B cell (primary cell): Measurements from ENCODE around the gene SERPINE3. TPM values are rescaled to one million over a fixed set of nuclear protein-coding genes. Genes with fewer than 3 reads are reported as not detected.

ENCODE experiments used
- ATAC-seq: fragments of 200-7000 bp; cut with Tn5 transposase; one replicate; pipeline ENCODE4 v1.10.0; 2021; ENCODE audit warnings: low read depth, mild to moderate bottlenecking, moderate number of reproducible peaks, moderate library complexity
- CTCF ChIA-PET: fragments of 350-600 bp; sonication (Branson Sonifier 250); formaldehyde crosslinking; loops from one replicate; lab custom pipeline; 2021; ENCODE audit warnings: antibody characterized with exemption, inconsistent platforms; lab: Charles Lee
- POLR2A ChIA-PET: fragments of 350-600 bp; sonication (Branson Sonifier 250); formaldehyde crosslinking; loops from one replicate; lab custom pipeline; 2021; ENCODE audit warnings: antibody characterized with exemption; lab: Charles Lee
- DNase-seq: peaks from one replicate; pipeline ENCODE4 v3.0.0; 2013
- H2AFZ ChIP-seq: 2 replicates; pipeline ENCODE4 v1.6.1; 2012; ENCODE audit warnings: mild to moderate bottlenecking, low read depth, low read length; ENCODE audit not compliant: insufficient read depth, poor library complexity, severe bottlenecking
- H3K27ac ChIP-seq, 2 donors: 1 replicate in 1 of 2; 2 replicates in 1 of 2; pipeline ENCODE4 v1.5.1; 2012 to 2013; ENCODE audit warnings: low read length in 2 of 2, mild to moderate bottlenecking in 2 of 2, moderate library complexity in 1 of 2
- H3K27me3 ChIP-seq, 4 experiments: fragments of 200-600 bp in 1 of 4; sonication (generic) in 1 of 4; replicated peaks in 1 of 4; 1 replicate in 2 of 4; 2 replicates in 2 of 4; pipeline versions ENCODE4 v1.6.1 to v1.7.0; 2013 to 2016; ENCODE audit warnings: low read length in 3 of 4, mild to moderate bottlenecking in 2 of 4, mixed read lengths in 1 of 4, moderate library complexity in 1 of 4; ENCODE audit not compliant: insufficient read depth in 4 of 4, control insufficient read depth in 3 of 4; ENCODE audit errors: control extremely low read depth in 1 of 4
- H3K36me3 ChIP-seq, 2 experiments: replicated peaks in 1 of 2; 1 replicate in 1 of 2; 2 replicates in 1 of 2; pipeline versions ENCODE4 v1.6.1 to v1.7.1; 2013; ENCODE audit warnings: low read length in 1 of 2; ENCODE audit not compliant: insufficient read depth in 2 of 2, control insufficient read depth in 1 of 2; ENCODE audit errors: control extremely low read depth in 1 of 2, extremely low read depth in 1 of 2
- H3K4me1 ChIP-seq, 2 donors: fragments of 200-600 bp in 1 of 2; sonication (generic) in 1 of 2; 1 replicate in 1 of 2; 2 replicates in 1 of 2; pipeline versions ENCODE4 v1.5.1 to v1.6.1; 2013 to 2017; ENCODE audit warnings: low read length in 2 of 2; ENCODE audit not compliant: control insufficient read depth in 2 of 2, insufficient read depth in 2 of 2
- H3K4me2 ChIP-seq: replicated peaks from 2 replicates; pipeline ENCODE3; 2012; ENCODE audit warnings: mild to moderate bottlenecking, low read depth, low read length; ENCODE audit not compliant: poor library complexity, severe bottlenecking
- H3K4me3 ChIP-seq, 5 experiments: fragments of 200-600 bp in 1 of 5; sonication (generic) in 1 of 5; 1 replicate in 3 of 5; 2 replicates in 2 of 5; pipeline versions ENCODE4 v1.5.1 to v1.7.0; 2011 to 2016; ENCODE audit warnings: low read length in 4 of 5, mild to moderate bottlenecking in 4 of 5, low read depth in 2 of 5, control low read depth in 1 of 5, moderate library complexity in 1 of 5; ENCODE audit not compliant: insufficient read depth in 1 of 5; ENCODE audit errors: control extremely low read depth in 1 of 5, extremely low read depth in 1 of 5
- H3K79me2 ChIP-seq: fragments of 200-600 bp; sonication (generic); one replicate; pipeline ENCODE4 v1.6.0; 2016; ENCODE audit warnings: low read length; ENCODE audit not compliant: control insufficient read depth, insufficient read depth
- H3K9ac ChIP-seq: fragments of 200-600 bp; sonication (generic); 2 replicates; pipeline ENCODE4 v1.6.1; 2017; ENCODE audit warnings: mild to moderate bottlenecking, low read length, moderate library complexity
- H3K9me3 ChIP-seq, 3 donors: one replicate each; pipeline versions ENCODE4 v1.6.1 to v1.7.1; 2013; ENCODE audit warnings: low read length in 2 of 3; ENCODE audit not compliant: control insufficient read depth in 2 of 3, insufficient read depth in 1 of 3; ENCODE audit errors: control extremely low read depth in 1 of 3
- H4K20me1 ChIP-seq: 2 replicates; pipeline ENCODE4 v1.6.0; 2012; ENCODE audit warnings: mild to moderate bottlenecking, low read length; ENCODE audit not compliant: insufficient read depth, control insufficient read depth, poor library complexity, severe bottlenecking
- H3K27ac Mint-ChIP-seq: one replicate; pipeline ENCODE4 v1.8.0; 2021; ENCODE audit warnings: mixed read lengths
- H3K27me3 Mint-ChIP-seq: one replicate; pipeline ENCODE4 v1.8.0; 2021; ENCODE audit warnings: mixed read lengths
- H3K4me1 Mint-ChIP-seq: one replicate; pipeline ENCODE4 v1.8.0; 2021; ENCODE audit warnings: mixed read lengths
- H3K4me3 Mint-ChIP-seq: one replicate; pipeline ENCODE4 v1.8.0; 2021; ENCODE audit warnings: mixed read lengths
- H3K9me3 Mint-ChIP-seq: one replicate; pipeline ENCODE4 v1.8.0; 2022; ENCODE audit warnings: mixed read lengths; ENCODE audit not compliant: insufficient read depth
- EZH2 ChIP-seq: IDR thresholded peaks from 2 replicates; pipeline ENCODE4 v1.6.1; 2012; ENCODE audit warnings: borderline replicate concordance, low read depth, mild to moderate bottlenecking, moderate library complexity, low read length; ENCODE audit not compliant: insufficient read depth, poor library complexity, severe bottlenecking
- WGBS: methylation state at CpG from one replicate; pipeline ENCODE4 v1.1.5; 2013; ENCODE audit warnings: missing lambda C conversion rate; ENCODE audit not compliant: insufficient coverage; 5-methylcytosine and 5-hydroxymethylcytosine counted together
- intact Hi-C: fragments of 100-400 bp; cut with micrococcal nuclease; formaldehyde crosslinking; loops from one replicate; pipeline ENCODE4 v1.10.0; 2022
- polyA plus RNA-seq: library from polyadenylated mRNA; depleted of rRNA; stranded (reverse); fragments of >200 nt; gene quantifications from 2 replicates; pipeline ENCODE4 v1.2.3, GENCODE V29; 2012
- total RNA-seq, 2 donors: library from RNA; stranded (reverse); fragments of 120-200 nt in 1 of 2; gene quantifications; 1 replicate in 1 of 2; 2 replicates in 1 of 2; pipeline versions ENCODE4 v1.2.3 to v1.2.4, GENCODE V29; 2013 to 2022
- TF ChIP-seq, protein P1 (sequence below): fragments of 200-600 bp; IDR thresholded peaks from one replicate; pipeline ENCODE4 v1.8.0; 2022; ENCODE audit warnings: antibody characterized with exemption, mild to moderate bottlenecking

The SERPINE3 gene
- total and polyA plus RNA-seq, 2 donors (not counting 1 experiment from before 2014, with no cell fraction given): not detected

DNA sequence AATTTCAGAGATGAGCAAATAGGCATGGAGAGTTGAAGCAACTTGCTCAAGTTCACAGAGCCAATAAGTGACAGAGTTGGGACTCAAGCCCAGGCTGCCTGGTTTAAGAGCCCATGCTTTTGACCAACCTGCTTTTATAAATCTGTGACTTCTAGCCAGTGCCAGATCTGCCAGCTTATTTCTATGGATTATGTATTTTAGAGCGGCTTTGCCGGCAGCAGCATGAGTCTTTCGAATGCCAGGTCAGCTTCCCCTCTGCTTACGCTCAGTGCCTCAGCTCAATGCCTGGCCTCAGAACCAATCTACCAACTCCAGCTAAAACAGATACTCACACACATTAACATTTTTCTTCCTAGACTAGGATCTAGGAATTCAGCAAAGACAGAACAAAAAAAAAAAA is 2.3 kb downstream of the SERPINE3 start:
- ChIA-PET CTCF (no interaction called here), POLR2A (no interaction called here)
- no peak overlapping the region for H3K9ac ChIP-seq
- no peak overlapping the region for H2AFZ ChIP-seq
- no CpG with 5 or more reads among the region's 4 CpGs for WGBS
- no peaks in the 10 kb centered on the region for H4K20me1 ChIP-seq
- Mint-ChIP-seq H3K4me3 (no peak overlapping the region), H3K4me1 (no peaks in the 10 kb centered on the region), H3K27me3 (no peaks in the 10 kb centered on the region), H3K27ac (no peak overlapping the region), H3K9me3 (no peaks in the 10 kb centered on the region)
- H3K79me2 ChIP-seq: no peaks in the 10 kb centered on the region
- no peak overlapping the region for H3K4me3 ChIP-seq
- TF ChIP-seq EZH2: no peak
- TF ChIP-seq, protein P1, sequence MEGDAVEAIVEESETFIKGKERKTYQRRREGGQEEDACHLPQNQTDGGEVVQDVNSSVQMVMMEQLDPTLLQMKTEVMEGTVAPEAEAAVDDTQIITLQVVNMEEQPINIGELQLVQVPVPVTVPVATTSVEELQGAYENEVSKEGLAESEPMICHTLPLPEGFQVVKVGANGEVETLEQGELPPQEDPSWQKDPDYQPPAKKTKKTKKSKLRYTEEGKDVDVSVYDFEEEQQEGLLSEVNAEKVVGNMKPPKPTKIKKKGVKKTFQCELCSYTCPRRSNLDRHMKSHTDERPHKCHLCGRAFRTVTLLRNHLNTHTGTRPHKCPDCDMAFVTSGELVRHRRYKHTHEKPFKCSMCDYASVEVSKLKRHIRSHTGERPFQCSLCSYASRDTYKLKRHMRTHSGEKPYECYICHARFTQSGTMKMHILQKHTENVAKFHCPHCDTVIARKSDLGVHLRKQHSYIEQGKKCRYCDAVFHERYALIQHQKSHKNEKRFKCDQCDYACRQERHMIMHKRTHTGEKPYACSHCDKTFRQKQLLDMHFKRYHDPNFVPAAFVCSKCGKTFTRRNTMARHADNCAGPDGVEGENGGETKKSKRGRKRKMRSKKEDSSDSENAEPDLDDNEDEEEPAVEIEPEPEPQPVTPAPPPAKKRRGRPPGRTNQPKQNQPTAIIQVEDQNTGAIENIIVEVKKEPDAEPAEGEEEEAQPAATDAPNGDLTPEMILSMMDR: no peak
- H3K36me3 ChIP-seq: no peaks in the 10 kb centered on the region
- no peaks in the 10 kb centered on the region for H3K4me1 ChIP-seq
- H3K27me3 ChIP-seq: no peaks in the 10 kb centered on the region
- no peaks in the 10 kb centered on the region for H3K9me3 ChIP-seq
- DNase-seq (no peak), ATAC-seq (no peak)
- intact Hi-C loops: no loop called here
- H3K4me2 ChIP-seq: no peak overlapping the region
- no peak overlapping the region for H3K27ac ChIP-seq

DNA sequence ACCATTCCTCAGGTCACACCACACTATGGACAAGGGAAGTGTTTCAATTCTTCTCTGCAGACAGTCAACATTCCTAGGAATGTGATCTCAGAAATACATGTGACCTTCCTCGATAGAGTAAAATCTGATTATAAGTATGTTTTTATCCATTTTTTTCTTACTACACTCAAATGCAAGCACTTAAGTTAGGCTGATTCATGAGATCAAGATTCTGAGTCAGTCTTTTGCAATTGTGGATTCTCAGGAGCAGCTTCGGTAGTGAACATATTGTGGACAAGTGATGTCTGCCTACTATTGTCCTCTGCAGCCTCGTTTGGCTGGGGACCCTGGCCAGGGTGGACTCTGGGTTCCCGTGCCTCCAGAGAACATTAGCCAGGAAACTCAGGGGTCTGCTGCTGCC is 3.2 kb downstream of the SERPINE3 start:
- Mint-ChIP-seq H3K4me1 (no peaks in the 10 kb centered on the region), H3K9me3 (no peaks in the 10 kb centered on the region), H3K27me3 (no peaks in the 10 kb centered on the region), H3K27ac (no peak overlapping the region), H3K4me3 (no peak overlapping the region)
- Histone ChIP-seq H3K4me3 (no peak overlapping the region), H4K20me1 (no peaks in the 10 kb centered on the region), H3K36me3 (no peaks in the 10 kb centered on the region), H3K4me1 (no peaks in the 10 kb centered on the region), H2AFZ (no peak overlapping the region), H3K79me2 (no peaks in the 10 kb centered on the region), H3K27ac (no peak overlapping the region), H3K4me2 (no peak overlapping the region), H3K9me3 (no peaks in the 10 kb centered on the region), H3K27me3 (no peaks in the 10 kb centered on the region), H3K9ac (no peak overlapping the region)
- intact Hi-C loops: no loop called here
- no peak for ATAC-seq
- ChIA-PET CTCF (no interaction called here), POLR2A (no interaction called here)
- DNase-seq: no peak
- TF ChIP-seq EZH2: no peak
- TF ChIP-seq, protein P1: no peak
- 76% methylated on average over 3 of the region's 4 CpGs for WGBS
